Lung (tissue), 12 donors: Measurements from ENCODE around the gene FGGY. TPM values are rescaled to one million over a fixed set of nuclear protein-coding genes. Genes with fewer than 3 reads are reported as not detected.
A peak's percentile ranks its signal among the peaks of the same experiment; 100 is the strongest.

Experiments used
- ATAC-seq: fragments of 200-7000 bp; cut with Tn5 transposase; one replicate; pipeline ENCODE4 v1.9.1; 2020; ENCODE audit warnings: moderate number of reproducible peaks; ENCODE audit not compliant: insufficient read depth, low FRiP score
- DNase-seq, 3 donors: peaks; one replicate each; pipeline ENCODE4 v3.0.0-alpha.2; 2013 to 2017
- H3K27ac ChIP-seq, 2 donors: one replicate each; pipeline ENCODE4 v1.5.1; 2013; ENCODE audit warnings: mild to moderate bottlenecking in 2 of 2, moderate library complexity in 2 of 2, control low read depth in 1 of 2, inconsistent platforms in 1 of 2, low read depth in 1 of 2, low read length in 1 of 2
- H3K27me3 ChIP-seq, 3 donors: one replicate each; pipeline ENCODE4 v1.5.1; 2013; ENCODE audit warnings: low read length in 2 of 3; ENCODE audit not compliant: control insufficient read depth in 3 of 3, insufficient read depth in 3 of 3
- H3K36me3 ChIP-seq, 4 donors: one replicate each; pipeline ENCODE4 v1.5.1; 2013; ENCODE audit warnings: low read length in 4 of 4, mild to moderate bottlenecking in 1 of 4, moderate library complexity in 1 of 4; ENCODE audit not compliant: control insufficient read depth in 4 of 4, insufficient read depth in 4 of 4
- H3K4me1 ChIP-seq, 5 donors: one replicate each; pipeline ENCODE4 v1.5.1; 2013; ENCODE audit warnings: low read length in 5 of 5, mild to moderate bottlenecking in 2 of 5, moderate library complexity in 1 of 5; ENCODE audit not compliant: control insufficient read depth in 5 of 5, insufficient read depth in 5 of 5
- H3K4me3 ChIP-seq: one replicate; pipeline ENCODE4 v1.5.1; 2013; ENCODE audit warnings: mild to moderate bottlenecking, control low read depth, moderate library complexity
- H3K9ac ChIP-seq, 2 donors: one replicate each; pipeline ENCODE4 v1.5.1; 2013; ENCODE audit warnings: low read length in 2 of 2, control low read depth in 1 of 2; ENCODE audit not compliant: insufficient read depth in 1 of 2
- H3K9me3 ChIP-seq, 4 donors: one replicate each; pipeline ENCODE4 v1.5.1; 2013; ENCODE audit warnings: low read length in 3 of 4, mild to moderate bottlenecking in 1 of 4, moderate library complexity in 1 of 4; ENCODE audit not compliant: control insufficient read depth in 4 of 4, insufficient read depth in 3 of 4
- WGBS, 2 donors: extraction: QIAGEN DNeasy Blood & Tissue Kit; methylation state at CpG; one replicate each; pipeline ENCODE4 v1.1.7; 2013; 5-methylcytosine and 5-hydroxymethylcytosine counted together
- polyA plus RNA-seq, 2 donors: library from polyadenylated mRNA; stranded (reverse); fragments of 200-250 nt; gene quantifications; one replicate each; pipeline ENCODE4 v1.2.1, GENCODE V29; 2013
- total RNA-seq, 2 donors: library from RNA; depleted of rRNA in 1 of 2; stranded (reverse); fragments of >200 nt in 1 of 2; gene quantifications; one replicate each; pipeline ENCODE4 v1.2.1, GENCODE V29; 2014 to 2021
- TF ChIP-seq, protein P1 (sequence below): IDR thresholded peaks from 2 replicates; pipeline ENCODE4 v1.5.1; 2012; ENCODE audit warnings: mild to moderate bottlenecking; ENCODE audit errors: control extremely low read depth, extremely low read depth
- donor health status: control.
- donor health status: control.
- donor health status: Bipolar disorder and iron deficiency.
- donor health status: healthy.
- donor health status: DM: yes; HTN: yes; CAD: no.

The FGGY gene
- total and polyA plus RNA-seq, 4 donors = 16.1 to 42.3 (median 18.3) TPM

DNA sequence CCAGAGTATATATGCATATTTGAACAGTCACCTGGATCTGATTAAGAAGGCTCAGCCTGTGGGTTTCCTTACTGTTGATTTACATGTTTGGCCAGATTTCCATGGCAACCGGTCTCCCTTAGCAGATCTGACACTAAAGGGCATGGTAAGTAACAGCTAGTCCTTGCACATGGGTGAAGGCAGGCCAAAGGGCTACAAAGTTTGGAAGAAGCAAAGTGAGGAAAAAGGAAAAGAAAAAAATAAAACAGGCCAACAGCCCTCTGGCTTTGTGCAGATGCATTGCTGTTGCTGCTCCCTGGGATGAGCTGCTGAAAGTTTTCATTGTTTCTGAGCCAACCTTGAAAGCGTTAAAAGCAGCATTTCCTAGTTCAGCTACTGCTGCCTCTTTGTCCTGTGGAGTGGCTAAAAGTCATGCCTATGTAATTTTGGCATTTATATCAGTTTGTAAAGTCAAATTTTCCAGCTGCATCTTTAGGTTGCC lies 341.4 kb downstream of the FGGY start:
- Histone ChIP-seq H3K4me3 (no peak overlapping the region), H3K4me1 (peaks cover 0 to 6% (median 3%) of the 10 kb centered on the region in 5 donors), H3K9ac (no peak overlapping the region), H3K36me3 (no peaks in the 10 kb centered on the region), H3K9me3 (no peaks in the 10 kb centered on the region), H3K27me3 (no peaks in the 10 kb centered on the region), H3K27ac (no peak overlapping the region)
- TF ChIP-seq, protein P1, sequence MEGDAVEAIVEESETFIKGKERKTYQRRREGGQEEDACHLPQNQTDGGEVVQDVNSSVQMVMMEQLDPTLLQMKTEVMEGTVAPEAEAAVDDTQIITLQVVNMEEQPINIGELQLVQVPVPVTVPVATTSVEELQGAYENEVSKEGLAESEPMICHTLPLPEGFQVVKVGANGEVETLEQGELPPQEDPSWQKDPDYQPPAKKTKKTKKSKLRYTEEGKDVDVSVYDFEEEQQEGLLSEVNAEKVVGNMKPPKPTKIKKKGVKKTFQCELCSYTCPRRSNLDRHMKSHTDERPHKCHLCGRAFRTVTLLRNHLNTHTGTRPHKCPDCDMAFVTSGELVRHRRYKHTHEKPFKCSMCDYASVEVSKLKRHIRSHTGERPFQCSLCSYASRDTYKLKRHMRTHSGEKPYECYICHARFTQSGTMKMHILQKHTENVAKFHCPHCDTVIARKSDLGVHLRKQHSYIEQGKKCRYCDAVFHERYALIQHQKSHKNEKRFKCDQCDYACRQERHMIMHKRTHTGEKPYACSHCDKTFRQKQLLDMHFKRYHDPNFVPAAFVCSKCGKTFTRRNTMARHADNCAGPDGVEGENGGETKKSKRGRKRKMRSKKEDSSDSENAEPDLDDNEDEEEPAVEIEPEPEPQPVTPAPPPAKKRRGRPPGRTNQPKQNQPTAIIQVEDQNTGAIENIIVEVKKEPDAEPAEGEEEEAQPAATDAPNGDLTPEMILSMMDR = no peak
- ATAC-seq (no peak), DNase-seq (peak; percentile 66 to 74 (median 74))
- 76 to 86% methylated on average over 2 of the region's 2 CpGs for WGBS, 2 donors

DNA sequence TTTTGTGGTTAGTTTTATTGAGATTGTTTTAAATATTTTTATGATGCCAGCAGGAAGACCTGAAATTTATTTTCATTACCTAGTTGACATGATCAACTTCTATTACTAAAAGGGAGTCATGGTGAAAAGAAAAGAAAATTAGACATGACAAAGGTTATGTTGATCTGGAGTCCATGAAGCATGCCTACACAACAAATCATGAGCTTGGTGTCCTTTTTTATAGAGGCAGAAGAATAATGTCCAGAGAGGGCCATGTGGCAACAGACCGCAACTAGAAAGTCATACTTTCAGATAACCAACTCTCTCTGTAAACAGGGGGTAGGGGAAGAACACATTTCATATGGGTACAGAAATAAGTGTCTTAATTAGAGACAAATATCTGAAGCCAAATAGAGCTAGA lies 342.4 kb downstream of the FGGY start:
- no peaks in the 10 kb centered on the region for H3K36me3 ChIP-seq
- TF ChIP-seq, protein P1 = no peak
- no peak overlapping the region for H3K27ac ChIP-seq
- H3K4me1 ChIP-seq = peaks cover 0 to 6% (median 3%) of the 10 kb centered on the region in 5 donors
- no peak for DNase-seq
- no peaks in the 10 kb centered on the region for H3K9me3 ChIP-seq
- no peak overlapping the region for H3K4me3 ChIP-seq
- no peak for ATAC-seq
- 96 to 100% methylated on average over 1 of the region's 1 CpG for WGBS, 2 donors
- H3K27me3 ChIP-seq = no peaks in the 10 kb centered on the region
- H3K9ac ChIP-seq = no peak overlapping the region

DNA sequence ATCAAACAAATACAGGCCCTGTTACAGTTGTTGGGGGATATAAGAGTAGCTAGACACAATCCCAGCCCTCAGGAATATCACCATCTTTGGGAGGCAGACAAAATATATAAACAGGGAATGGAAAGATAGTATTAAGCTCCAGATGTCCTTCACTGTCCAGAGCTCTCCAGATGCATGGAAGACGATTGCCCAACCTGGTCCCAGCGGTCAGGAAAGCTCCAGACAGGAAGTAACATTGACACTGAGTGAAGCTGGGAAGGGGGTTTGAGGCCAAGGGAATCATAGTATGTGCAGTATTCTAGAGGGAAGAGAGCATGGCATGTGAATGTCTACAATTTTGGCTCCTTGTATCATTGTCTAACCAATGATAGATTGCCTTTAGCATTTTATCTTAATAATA lies 344.0 kb downstream of the FGGY start:
- Histone ChIP-seq H3K27ac (no peak overlapping the region), H3K9me3 (no peaks in the 10 kb centered on the region), H3K4me3 (no peak overlapping the region), H3K4me1 (peaks cover 0 to 6% (median 3%) of the 10 kb centered on the region in 5 donors), H3K27me3 (no peaks in the 10 kb centered on the region), H3K36me3 (no peaks in the 10 kb centered on the region), H3K9ac (no peak overlapping the region)
- no peak for ATAC-seq
- 71 to 87% methylated on average over 2 of the region's 2 CpGs for WGBS, 2 donors
- peak in 1 of 3 donors; percentile 40 for DNase-seq
- TF ChIP-seq, protein P1 = no peak

DNA sequence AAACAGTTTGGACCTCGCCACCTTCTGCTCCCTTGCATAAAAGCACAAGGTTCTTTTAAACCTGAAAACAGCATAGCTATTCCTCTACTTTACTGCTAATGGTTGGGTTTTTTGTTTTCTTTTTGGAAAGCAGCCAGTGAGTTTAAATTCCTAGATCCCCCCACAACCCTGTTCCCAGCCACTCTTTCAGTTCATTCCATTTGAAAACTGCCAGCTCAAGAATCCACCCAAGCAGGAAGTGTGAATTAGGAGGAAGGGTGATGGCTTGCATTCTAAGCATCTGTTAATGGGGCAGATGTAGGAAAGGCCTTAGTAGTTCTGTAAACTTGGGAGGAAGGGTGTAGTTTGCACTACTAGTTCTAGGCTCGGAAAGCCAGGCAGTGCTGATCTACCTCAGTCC lies 344.9 kb downstream of the FGGY start:
- no peak overlapping the region for H3K4me3 ChIP-seq
- no peaks in the 10 kb centered on the region for H3K9me3 ChIP-seq
- WGBS, 2 donors = 88 to 93% methylated on average over 2 of the region's 2 CpGs
- ATAC-seq (no peak), DNase-seq (peak in 2 of 3 donors; percentile 54 to 70)
- H3K36me3 ChIP-seq = no peaks in the 10 kb centered on the region
- TF ChIP-seq, protein P1 = no peak
- H3K9ac ChIP-seq = no peak overlapping the region
- no peak overlapping the region for H3K27ac ChIP-seq
- H3K27me3 ChIP-seq = no peaks in the 10 kb centered on the region
- H3K4me1 ChIP-seq = peaks cover 0 to 6% (median 3%) of the 10 kb centered on the region in 5 donors
